ENCODE data around the gene TMEM178B.

TMEM178B gene

GRCh38 chr7:141342621-141343408 lies 269.0 kb downstream of the TMEM178B start:
- no peak for TF ChIP-seq CTCF (conservative IDR thresholded peaks at IDR 0.05; ENCODE audit: low read depth, low read length)

GRCh38 chr7:141344153-141344935 lies 270.5 kb downstream of the TMEM178B start:
- no peak for TF ChIP-seq CTCF (conservative IDR thresholded peaks at IDR 0.05; ENCODE audit: low read depth, low read length)
- H2AFZ ChIP-seq (ENCODE audit: low read depth) = no peak overlapping the region
- no peaks in the 10 kb centered on the region for H4K20me1 ChIP-seq (ENCODE audit: insufficient read depth)
- H3K9ac ChIP-seq = no peak overlapping the region
- H3K4me3 ChIP-seq (IDR thresholded peaks at IDR 0.05; ENCODE audit: insufficient read depth, low read depth, low read length) = no peak overlapping the region
- no peak overlapping the region for H3K4me2 ChIP-seq
- H3K27ac ChIP-seq = no peak overlapping the region
- H3K36me3 ChIP-seq (ENCODE audit: insufficient read depth) = no peaks in the 10 kb centered on the region
- no peaks in the 10 kb centered on the region for H3K4me1 ChIP-seq (ENCODE audit: low read depth, poor library complexity, severe bottlenecking)
- no peaks in the 10 kb centered on the region for H3K79me2 ChIP-seq (ENCODE audit: insufficient read depth, low read depth)
- no peaks in the 10 kb centered on the region for H3K27me3 ChIP-seq (ENCODE audit: insufficient read depth, low read depth)

More at GRCh38 chr7:141342621-141343408, 269.0 kb downstream of the TMEM178B start:
- H2AFZ ChIP-seq (ENCODE audit: low read depth) = no peak overlapping the region
- H3K4me3 ChIP-seq (IDR thresholded peaks at IDR 0.05; ENCODE audit: insufficient read depth, low read depth, low read length) = no peak overlapping the region
- H3K36me3 ChIP-seq (ENCODE audit: insufficient read depth) = no peaks in the 10 kb centered on the region
- H4K20me1 ChIP-seq (ENCODE audit: insufficient read depth) = no peaks in the 10 kb centered on the region
- H3K79me2 ChIP-seq (ENCODE audit: insufficient read depth, low read depth) = no peaks in the 10 kb centered on the region
- no peaks in the 10 kb centered on the region for H3K4me1 ChIP-seq (ENCODE audit: low read depth, poor library complexity, severe bottlenecking)
- no peak overlapping the region for H3K4me2 ChIP-seq
- H3K27me3 ChIP-seq (ENCODE audit: insufficient read depth, low read depth) = no peaks in the 10 kb centered on the region
- no peak overlapping the region for H3K9ac ChIP-seq
- no peak overlapping the region for H3K27ac ChIP-seq

GRCh38 chr7:141348728-141349127 lies 274.9 kb downstream of the TMEM178B start:
- Histone ChIP-seq H3K9ac (no peak overlapping the region), H2AFZ (ENCODE audit: low read depth) (no peak overlapping the region), H3K36me3 (ENCODE audit: insufficient read depth) (no peaks in the 10 kb centered on the region), H3K27ac (no peak overlapping the region), H3K4me3 (IDR thresholded peaks at IDR 0.05; ENCODE audit: insufficient read depth, low read depth, low read length) (no peak overlapping the region), H4K20me1 (ENCODE audit: insufficient read depth) (no peaks in the 10 kb centered on the region), H3K27me3 (ENCODE audit: insufficient read depth, low read depth) (no peaks in the 10 kb centered on the region), H3K4me2 (no peak overlapping the region), H3K79me2 (ENCODE audit: insufficient read depth, low read depth) (no peaks in the 10 kb centered on the region), H3K4me1 (ENCODE audit: low read depth, poor library complexity, severe bottlenecking) (no peaks in the 10 kb centered on the region)
- TF ChIP-seq CTCF (conservative IDR thresholded peaks at IDR 0.05; ENCODE audit: low read depth, low read length) = no peak

GRCh38 chr7:141349338-141349737 lies 275.5 kb downstream of the TMEM178B start:
- no peaks in the 10 kb centered on the region for H3K27me3 ChIP-seq (ENCODE audit: insufficient read depth, low read depth)
- TF ChIP-seq CTCF (conservative IDR thresholded peaks at IDR 0.05; ENCODE audit: low read depth, low read length) = no peak

More at GRCh38 chr7:141349338-141349737, 275.5 kb downstream of the TMEM178B start:
- H2AFZ ChIP-seq (ENCODE audit: low read depth) = no peak overlapping the region
- no peak overlapping the region for H3K4me2 ChIP-seq
- no peaks in the 10 kb centered on the region for H3K4me1 ChIP-seq (ENCODE audit: low read depth, poor library complexity, severe bottlenecking)
- H3K36me3 ChIP-seq (ENCODE audit: insufficient read depth) = no peaks in the 10 kb centered on the region
- H3K4me3 ChIP-seq (IDR thresholded peaks at IDR 0.05; ENCODE audit: insufficient read depth, low read depth, low read length) = no peak overlapping the region
- no peaks in the 10 kb centered on the region for H4K20me1 ChIP-seq (ENCODE audit: insufficient read depth)
- H3K79me2 ChIP-seq (ENCODE audit: insufficient read depth, low read depth) = no peaks in the 10 kb centered on the region
- H3K9ac ChIP-seq = no peak overlapping the region
- no peak overlapping the region for H3K27ac ChIP-seq
